NCI-H1436 (cell line): ENCODE data around the gene ZC3H18.

Experiments used
- DNase-seq: peaks from one replicate; lab custom pipeline; 2025; lab: John Stamatoyannopoulos, UW

The ZC3H18 gene

DNA sequence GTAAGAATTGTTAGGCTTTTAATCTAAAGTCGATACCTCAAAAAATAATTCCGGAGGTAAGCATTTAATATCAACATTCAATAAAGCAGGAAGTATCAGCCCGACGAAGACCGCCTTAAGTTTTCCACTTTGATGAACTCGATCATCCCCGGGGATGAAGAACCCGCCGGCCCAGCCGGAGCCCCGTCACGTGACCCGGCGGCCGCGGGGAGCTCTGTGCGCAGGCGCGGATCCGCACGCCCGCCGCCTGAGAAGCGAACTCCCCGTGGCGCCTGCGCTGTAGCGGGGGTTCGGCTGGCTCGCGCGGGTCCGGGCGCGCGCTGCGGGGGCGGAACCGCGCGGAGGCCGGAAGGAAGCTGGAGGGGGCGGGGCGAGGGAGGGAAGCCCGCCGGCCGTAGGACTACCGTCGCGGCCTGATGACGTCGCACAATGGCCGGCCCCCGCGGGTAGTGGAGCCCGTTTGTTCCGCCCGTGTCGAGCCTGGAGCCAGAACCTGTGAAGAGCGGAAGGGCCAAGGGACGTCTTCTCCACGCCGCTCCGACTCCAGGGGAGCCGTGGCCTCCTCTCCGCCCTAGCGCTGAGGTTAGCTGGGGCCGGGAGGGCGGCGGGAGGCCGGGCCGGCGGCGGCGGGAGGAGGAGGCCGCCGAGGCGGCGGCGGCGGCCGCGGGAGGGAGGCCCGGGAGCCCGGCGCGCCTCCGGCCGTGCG lies at the start of gene ZC3H18:
Gene ZC3H18, plus strand, starts transcription at position 419 of the 706 bp plus-strand sequence. CDS start 6,721 bp downstream, outside the sequence.
- DNase-seq: peak; percentile 95

DNA sequence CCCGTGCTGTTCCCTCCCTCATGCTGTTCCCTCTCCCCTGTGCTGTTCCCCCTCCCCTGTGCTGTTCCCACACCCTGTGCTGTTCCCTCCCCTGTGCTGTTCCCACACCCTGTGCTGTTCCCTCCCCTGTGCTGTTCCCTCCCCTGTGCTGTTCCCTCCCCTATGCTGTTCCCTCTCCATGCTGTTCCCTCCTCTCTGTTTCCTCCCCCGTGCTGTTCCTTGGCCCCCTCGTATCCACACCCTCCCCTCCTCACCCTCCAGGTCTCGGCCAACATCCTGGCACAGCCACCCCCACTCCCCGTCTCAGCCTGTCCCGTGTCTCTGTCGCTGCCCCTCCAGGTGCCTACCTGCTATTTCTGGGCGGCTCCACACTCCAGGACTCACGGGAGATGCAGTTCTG lies 48.5 kb upstream of the ZC3H18 start:
- DNase-seq: no peak

DNA sequence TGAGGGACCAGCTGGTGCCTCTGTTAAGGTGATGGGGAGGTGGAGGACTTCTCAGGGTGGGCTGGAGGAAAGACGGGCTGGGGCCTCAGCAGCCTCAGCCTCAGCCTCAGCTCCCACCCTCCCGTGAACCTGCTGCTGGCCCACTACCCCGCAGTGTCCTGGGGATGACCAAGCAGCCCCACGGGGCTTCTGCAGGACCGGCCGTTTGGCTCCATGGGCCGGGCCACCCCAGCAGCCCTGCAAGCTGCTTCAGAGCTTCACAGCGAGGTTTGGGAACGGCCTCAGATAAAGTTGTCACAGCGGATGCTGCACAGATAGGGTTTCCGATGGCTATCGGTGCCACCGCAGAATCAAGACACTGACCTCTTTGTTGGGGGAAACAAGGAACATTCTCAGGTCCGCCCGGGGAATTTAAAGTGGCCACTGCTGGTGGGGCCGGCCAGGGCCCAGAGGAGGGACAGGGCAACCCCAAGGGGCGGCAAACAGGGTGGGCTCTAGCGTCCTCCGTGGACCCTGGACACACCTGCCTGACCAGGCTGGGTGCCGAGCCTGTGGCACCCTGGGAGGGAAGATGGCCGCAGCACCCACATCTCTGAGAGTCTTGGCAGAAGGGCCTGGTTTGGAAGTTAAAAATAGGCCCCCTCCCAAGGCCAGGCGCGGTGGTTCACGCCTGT lies 47.8 kb upstream of the ZC3H18 start:
- DNase-seq: no peak

DNA sequence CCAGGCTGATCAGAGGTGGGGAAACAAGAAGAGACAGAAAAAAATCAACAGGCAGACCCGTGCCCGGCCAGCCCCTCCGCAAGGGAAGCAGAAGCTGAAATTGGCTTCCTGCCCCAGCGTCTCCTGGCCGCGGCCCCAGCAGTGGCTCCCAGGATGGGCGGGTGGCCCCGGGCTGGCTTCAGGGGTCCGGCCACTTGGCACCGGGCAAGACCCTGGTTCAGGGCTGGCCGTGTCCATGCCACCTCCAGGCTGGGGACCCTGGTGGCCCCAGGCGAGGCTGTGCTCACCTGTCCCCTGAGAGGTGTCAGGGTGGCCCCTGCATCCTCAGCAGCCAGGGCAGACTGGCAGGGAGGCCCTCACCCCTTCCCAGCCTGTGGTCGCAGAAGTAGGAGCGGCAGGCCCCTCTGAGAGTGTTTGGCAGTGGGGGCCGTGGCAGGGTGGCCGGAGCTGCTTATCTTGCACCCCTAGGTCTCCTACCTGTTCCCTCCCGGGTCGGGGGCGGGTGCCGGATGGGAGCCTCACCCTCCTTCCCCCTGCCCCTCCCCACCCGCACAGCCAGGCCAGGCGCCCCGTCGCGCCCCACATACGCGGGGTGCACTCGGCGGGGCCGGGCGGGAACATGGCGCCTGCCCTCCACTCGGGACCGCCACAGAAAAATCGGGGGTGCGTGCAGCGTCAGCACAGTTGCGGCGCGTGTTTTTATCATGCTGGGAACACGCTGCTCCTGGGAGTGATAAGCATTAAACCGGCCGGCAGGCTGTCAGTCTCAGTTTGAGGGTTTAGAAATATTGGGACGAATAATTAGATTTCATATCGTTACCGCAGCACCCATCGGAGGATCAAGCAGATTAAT lies 46.7 kb upstream of the ZC3H18 start:
- DNase-seq: no peak

DNA sequence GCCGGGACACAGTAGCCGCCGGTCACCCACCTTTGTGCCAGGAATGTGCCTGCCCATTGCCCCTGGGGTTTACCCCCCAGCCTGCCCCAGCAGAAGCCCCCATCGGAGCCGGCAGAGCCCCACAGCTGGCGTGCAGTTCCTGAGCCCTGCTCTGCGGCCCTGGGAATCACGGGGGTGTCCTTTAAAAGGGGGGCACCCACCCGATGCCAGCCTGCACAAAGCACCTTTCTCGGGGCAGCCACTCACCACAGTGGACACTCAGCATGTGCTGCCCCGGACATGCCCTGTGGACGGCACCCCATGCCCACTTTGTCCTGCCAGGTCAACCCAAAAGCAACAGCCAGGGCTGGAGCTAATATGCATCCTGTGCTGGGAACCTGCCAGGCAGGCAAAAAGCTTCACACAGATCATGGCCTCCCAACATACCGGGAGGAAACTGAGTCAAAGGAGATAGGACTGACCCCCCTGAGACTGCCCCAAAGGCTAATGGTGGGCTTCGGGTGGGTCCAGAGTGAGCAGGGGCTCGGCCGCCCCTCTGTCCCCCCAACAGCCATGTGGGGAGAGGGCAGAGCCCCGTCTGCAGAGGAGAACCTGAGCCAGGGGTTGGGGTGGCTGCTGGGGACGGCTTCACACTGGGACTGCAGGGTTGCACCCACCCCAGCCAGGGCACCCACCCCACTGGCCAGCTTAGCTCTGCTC lies 45.8 kb upstream of the ZC3H18 start:
- no peak for DNase-seq

DNA sequence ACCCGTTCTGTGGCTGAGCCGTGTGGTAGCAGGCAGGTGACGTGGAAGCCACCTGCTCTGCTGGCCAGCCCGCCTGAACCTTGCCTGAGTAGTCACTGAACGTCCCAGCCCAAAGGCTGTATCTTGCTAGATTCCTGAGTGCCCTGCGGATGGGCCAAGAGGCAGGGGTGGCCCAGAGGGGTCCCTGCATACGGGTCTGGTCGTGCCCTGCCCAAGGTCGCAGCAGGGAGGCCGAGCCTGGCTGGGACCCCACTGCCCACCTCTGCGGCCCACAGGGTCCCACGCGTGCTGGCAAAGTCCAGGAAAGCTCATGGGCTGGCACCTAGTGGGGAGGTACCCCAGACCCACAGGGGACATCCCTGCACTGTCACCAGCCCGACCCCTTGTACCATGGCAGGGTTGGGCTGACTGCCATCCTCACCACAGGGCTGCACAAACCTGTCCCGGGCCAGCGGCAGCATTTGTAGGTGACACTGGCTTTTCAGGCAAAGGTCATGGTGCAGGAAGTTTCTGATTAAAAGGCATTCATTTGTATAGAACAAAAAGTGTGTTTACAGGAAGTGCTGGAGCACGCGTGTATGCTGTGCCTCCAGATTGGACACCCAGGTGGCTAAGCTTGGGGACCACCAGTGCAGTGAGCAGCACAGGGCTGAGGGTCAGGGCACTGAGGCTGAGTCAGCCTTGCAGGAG lies 45.1 kb upstream of the ZC3H18 start:
- DNase-seq: no peak

DNA sequence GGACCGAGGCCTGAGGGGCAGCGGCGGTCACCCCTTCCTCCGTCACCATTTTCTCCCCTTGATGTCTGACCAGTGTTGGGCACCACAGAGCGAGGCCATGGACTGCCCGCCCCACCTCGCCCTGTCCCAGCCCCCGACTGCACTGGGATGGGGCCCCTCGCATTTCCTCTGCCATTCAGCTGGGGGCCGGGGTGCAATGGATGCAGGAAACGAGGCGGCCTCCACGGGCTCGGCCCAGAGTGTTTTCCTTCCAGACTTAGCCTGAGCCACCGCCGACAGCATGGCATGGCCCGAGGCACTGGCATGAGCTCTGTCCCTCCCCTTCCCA lies 44.6 kb upstream of the ZC3H18 start:
- no peak for DNase-seq

DNA sequence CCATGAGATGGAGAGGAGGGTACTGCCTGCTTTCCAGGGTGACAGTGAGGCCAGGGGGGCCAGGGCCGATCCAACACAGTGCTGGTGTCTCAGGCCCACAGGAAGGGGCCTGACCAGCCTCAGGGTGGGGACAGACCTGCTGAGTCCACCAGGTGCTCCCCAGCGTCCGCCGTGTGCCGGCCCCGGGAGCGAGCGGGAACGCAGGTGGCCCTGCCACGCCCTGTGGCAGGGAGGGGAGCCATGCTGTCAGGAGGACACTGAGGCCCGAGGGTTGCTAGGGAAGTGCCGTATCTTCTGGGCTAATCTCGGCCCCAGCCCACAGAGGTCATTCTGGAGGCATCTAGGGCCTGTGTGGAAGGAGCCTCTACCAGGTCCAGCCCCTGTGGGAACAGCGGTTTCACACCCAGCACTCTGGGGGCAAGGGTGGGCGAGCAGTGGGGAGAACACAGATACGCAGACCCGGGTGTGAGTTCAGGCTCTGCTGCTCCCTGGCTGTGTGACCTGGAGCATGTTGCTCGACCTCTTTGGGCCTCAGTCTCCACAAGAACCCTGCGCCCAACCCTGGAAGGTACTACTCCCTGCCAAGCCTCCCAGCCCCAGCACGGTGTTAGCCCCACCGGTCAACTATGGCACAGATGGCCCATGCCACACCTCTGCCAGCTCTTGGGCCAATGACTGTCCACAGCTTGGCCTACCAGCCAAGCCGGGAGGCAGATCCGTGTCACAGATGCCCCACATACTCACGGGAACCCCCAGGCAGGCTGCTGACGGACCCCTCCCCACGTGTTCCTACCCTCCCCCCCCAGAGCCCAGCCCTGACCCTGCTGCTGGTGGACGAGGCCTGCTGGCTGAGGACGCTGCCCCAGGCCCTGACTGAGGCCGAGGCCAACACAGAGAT lies 43.9 kb upstream of the ZC3H18 start:
- DNase-seq: no peak

DNA sequence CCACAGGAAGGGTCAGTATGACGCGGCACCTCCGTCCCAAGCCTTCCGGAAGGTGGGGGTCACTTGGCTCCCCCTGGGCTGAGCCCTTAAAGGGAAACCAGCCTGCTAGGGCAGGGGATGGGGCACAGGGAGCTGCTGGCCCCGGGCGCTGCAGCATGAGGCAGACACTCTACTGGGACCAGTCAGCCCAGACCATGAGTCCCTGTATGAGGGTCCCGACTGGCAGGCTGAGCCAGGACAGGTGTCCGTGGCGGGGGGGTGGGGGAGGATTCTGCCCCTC lies 43.4 kb upstream of the ZC3H18 start:
- no peak for DNase-seq

DNA sequence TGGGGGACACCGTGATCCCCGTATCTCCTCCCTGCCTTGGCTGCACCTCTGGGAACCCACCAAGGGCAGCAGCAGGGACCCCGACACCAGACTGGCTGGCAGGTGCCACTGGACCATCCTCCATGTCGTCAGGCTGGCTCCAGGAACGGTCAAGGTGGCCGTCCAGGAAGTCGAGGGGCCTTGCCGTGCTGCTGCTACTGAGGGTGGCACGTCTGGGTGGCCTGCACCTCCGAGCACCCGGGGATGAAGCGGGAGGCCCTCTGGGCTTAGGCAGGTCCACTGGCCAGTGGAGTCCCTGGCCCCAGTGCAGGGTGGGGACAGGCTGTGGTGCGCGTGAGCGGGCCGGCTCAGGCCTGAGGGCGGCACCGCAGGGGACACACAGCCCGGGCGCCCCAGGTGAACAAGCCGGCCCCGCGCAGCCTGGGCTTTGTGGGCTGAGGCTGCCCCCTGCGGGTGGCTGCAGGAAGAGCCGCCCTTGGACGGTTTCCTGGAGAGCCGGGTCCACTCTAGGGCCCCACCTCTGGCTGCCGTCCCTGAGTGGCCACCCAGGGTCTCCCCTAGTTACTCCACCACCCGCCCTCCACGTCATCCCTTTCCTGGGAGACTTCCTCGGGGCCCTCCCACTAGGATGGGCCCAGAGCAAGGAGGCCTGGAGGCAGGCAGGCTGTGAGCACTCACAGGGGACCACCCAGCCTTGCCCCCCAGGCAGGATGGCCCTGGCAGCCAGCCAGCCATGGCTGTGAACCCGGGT lies 42.8 kb upstream of the ZC3H18 start:
- DNase-seq: peak; percentile 28

DNA sequence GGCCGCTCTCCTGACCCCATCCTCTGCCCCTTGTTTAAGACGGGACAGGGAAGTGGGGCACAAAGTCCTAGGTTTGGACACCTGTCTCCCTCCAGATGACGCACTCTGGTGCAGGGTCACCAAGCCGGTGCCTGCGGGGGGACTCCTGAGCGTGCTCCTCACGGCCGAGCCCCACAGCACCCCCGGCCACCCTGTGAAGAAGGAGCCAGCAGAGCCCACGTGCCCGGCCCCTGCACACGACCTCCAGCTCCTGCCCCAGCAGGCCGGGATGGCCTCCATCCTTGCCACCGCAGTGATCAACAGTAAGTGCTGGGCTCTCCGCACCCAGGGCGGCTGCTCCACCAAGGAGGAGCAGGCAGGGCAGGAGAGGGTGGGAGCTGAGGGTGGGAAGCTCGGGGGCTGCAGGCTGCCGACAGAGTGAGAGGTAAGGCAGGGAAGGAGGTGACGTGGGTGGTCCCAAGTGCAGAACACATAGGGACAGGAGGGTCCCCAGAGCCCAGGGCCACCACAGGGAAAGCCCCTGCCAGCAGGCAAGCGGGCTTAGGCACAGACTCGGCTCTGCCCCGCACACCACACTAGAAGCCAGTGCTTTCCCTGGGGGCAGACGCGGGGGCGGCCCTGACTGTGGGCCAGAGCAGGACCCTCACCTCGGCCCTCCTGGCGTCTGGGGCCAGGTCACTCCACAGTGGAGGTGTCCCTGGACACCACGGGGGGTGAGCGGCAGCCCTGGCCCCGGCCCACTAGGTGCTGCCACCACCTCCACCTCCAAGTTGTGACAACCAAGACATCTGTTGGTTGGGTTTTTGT lies 42.1 kb upstream of the ZC3H18 start:
- DNase-seq: no peak

DNA sequence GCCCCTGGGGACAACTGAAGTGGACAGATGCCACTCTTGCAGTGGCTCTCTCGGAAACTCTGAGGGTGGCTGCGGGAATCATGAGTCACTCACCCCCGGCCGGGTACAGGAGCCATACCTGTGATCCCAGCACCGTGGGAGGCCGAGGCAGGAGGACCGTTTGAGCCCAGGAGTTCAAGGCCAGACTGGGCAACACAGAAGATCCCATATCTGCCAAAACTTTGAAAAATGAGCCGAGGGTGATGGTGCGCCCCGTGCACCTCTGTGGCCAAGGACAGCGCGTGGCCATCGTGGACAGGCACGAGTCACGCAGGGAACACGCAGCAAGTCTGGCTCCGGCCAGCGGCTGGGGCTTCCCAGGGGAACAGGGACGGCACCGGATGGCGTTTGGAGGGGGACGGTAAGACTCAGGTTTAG lies 41.3 kb upstream of the ZC3H18 start:
- no peak for DNase-seq

DNA sequence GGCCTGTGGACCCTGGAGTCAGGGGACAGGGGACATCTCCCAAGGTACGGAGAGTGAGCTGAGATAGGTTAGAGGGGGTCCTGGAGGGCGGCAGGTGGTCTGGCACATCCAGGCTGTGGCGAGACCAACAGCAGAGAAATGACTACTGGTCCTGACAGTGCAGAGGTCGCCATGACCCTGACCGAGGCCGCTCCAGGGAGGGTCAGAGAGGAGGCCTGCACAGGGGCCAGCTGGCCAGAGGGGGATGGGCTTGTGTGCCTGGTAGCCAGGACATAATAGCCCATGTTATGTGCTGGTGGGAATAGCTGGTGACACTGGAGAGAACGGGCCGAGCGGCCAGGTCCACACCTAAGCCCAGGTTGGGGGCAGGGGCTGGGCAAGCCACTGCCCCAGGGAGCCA lies 40.6 kb upstream of the ZC3H18 start:
- no peak for DNase-seq

DNA sequence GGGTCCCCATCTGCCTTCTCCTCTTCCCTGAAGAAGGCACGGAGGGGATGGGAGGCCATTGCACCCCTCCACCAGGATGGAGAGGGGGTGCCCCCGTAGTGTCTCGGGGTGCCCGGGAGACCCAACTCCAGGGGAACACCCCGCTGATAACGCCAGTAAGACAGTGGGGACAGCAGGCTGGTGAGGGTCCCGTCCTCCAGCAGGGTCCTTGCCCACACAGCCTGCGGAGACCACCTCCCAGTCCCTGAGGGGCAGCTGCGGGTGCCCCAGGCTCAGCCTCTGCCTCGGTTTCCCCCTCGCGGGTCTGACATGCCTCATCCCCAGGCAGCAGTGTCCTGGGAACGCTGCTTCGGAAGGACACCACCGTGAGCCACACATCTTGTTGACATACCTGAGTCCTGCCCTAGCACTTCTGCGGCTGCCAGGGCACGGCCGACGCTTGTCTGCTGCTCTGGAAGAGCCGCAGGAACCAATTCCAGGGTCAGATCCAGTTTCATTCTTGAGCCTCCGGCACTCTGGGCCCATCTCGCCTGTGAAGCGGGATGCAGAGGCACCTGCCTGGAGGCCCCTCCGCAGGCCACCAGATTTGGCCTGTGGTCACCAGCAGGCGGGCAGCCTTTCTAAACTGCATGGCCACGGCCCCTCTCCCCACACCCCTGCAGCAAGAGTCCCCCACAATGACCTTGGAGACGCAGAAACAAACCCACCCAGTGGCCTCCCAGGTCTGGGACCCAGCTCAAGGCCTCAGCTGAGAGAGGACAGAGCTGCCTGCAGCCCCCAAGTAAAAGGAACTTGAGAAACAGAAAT lies 39.9 kb upstream of the ZC3H18 start:
- no peak for DNase-seq

DNA sequence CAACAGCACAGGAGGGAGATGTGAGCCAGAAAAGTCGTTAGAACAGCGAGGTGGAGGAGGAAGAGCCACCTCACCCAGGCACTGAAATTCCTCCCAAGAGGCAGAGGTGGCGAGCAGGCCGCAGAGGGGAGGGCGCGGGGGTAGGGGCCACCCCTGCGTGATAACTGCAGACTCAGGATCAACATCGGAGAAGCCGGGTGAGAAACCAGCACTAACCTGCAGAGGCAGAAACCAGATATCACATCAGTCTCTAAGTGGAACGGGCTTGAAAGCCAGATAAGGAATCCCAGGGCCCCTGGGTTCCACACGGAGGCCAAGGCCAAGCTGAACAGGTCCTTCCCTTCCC lies 39.4 kb upstream of the ZC3H18 start:
- no peak for DNase-seq

DNA sequence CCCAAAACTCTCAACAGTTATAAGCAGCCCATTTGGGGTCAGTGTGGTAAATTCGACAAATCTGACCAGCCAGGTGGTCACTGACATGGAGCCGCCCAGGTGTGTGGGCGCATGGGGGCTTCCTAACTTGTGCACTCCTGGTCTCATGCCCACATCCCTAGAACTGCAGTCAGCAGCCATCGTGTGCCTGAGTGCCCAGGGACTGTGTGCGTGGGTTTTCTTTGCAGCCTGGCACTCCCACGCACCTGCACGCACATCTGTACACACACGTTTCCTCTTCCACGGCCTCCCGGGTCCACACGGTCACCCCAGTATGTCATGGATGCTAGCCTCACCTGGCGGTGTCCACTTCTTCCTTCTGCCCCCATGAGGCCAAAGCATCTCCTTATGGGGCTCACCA lies 38.9 kb upstream of the ZC3H18 start:
- no peak for DNase-seq

DNA sequence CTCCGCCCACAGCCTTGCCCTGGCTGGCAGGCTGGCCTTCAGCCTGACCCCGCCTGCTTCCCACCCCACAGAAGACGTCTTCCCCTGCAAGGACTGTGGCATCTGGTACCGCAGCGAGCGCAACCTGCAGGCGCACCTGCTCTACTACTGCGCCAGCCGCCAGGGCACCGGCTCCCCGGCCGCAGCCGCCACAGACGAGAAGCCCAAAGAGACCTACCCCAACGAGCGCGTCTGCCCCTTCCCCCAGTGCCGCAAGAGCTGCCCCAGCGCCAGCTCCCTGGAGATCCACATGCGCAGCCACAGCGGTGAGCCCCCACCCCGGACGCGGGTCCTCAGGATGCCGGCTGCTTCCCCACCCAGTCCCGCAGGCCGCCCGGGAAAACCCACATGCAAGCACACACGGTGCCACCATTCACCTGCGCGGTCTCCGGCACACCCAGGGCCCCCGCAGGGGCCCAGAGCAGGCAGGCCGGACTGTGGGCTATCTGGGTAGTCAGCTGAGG lies 38.2 kb upstream of the ZC3H18 start:
- DNase-seq: no peak

DNA sequence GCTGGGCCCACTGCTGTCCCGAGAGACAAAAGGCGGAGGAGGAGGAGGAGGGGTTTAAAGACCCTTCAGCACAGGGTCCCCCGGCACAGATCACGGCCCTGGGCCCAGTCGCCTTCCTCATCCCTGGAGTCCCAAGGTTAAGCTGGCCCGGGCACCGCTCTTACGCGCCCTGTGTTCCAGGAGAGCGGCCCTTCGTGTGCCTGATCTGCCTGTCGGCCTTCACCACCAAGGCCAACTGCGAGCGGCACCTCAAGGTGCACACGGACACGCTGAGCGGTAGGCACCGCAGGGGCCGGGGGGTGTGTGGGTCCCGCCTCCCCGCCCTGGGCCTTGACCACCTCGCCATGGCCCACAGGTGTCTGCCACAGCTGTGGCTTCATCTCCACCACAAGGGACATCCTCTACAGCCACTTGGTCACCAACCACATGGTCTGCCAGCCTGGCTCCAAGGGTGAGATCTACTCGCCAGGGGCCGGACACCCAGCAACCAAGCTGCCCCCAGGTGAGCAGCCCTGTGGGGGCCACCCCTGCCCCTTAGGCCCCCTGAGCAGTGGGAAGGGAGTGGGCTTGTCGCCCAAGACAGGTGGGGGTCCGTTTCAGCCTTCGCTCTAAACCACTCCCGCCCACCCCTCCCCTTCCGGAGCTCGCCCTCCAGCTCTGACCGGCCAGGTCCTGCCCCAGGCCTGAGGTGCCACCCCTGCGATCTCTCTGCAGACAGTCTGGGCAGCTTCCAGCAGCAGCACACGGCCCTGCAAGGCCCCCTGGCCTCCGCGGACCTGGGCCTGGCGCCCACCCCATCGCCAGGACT lies 37.6 kb upstream of the ZC3H18 start:
- DNase-seq: no peak
